ENCODE measurements around the gene REXO1. TPM values are rescaled to one million over a fixed set of nuclear protein-coding genes. Genes with fewer than 3 reads are reported as not detected.

REXO1 gene
- total RNA-seq, 3 donors from 2014 or later: 91.5 to 95.0 (median 94.4) TPM

DNA sequence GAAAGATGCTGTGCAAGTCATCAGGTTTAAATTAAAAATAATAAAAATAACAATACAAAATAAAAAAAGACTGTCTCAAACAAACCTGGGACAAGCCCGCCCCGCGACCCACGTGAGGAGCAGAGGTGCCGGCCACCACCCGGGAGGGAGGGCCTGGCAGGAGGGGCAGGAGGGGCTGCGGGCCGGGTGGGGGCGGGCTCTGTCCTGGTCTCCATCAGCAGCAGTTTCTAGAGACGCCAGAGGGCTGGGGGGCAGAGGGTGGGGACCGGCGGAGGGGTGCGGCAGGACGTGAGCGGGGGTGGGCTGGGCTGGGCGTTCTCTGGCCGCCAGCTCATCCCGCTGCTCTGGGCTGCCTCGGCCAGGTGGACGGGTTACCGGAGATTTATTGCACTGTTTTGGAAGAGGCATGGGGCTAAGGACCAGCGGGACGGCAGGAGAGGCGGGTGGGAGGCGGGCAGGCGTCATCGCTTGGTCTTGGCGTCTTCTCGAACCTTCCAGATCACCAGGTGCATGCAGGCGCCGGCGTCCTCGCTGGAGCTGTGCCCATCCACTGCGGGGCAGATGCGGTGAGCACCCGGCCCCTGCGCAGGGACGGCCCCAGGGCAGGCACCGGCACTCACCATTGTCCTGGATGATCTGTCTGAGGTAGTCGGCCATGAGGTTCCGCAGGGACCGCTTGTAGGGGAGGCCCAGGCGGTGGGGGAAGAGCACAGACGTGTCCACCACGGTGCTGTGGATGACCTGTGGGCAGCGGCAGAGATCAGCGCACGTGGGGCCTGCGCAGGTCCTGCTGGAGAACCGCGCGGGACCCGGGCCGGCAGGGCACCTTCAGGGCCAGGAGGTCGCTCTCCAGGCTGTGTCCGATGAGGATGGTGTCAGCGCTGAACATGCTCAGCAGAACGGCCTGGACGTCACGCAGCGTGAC lies 32.4 kb downstream of the REXO1 start:
- H3K4me3 Mint-ChIP-seq: no peak overlapping the region
- DNase-seq (no peak), ATAC-seq (no peak)
- peaks cover 13% of the 10 kb centered on the region for H3K4me1 Mint-ChIP-seq (ENCODE audit: low read depth)
- H3K27me3 Mint-ChIP-seq (ENCODE audit: low read depth): no peaks in the 10 kb centered on the region
- peaks cover 8% of the 10 kb centered on the region for H3K36me3 Mint-ChIP-seq (ENCODE audit: insufficient read depth)
- H3K9me3 Mint-ChIP-seq: no peaks in the 10 kb centered on the region

DNA sequence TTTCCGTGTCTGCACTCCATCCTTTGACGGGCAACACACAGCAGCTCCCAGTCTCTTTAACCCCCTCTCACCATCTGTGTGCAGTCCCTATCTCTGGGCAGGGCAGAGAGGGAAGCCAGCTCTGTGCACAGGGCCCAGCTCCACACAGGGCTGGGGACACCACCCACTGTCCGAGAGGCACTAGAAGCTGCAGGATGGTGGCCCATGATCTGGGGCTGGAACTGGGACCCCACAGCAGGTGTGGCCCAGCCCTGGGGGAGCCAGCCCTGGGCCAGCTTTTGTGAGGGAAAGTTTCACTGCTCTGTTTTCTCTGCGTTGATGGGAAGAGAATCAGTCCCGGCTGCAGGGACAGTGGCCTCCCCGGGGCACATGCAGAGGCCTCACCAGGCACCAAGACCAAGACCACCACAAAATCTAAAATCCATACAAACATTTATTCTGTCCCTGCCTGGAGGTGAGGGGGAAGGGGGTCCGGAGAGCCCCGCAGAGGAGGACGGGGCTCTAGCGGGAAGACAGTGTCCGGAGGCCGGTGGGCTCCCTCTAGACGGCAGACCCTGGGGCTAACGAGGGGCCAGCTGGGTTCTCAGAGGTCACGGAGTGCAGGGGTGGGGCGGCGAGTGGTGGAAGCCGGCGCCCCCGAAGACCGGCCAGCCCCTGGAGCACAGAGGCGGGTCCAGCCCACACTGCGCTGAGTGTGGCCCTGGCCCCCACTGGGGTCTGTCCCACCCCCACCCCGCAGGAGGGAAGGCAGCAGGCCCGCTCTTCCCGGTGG lies 33.3 kb downstream of the REXO1 start:
- ATAC-seq (no peak), DNase-seq (no peak)
- Mint-ChIP-seq H3K27me3 (ENCODE audit: low read depth) (no peaks in the 10 kb centered on the region), H3K36me3 (ENCODE audit: insufficient read depth) (peaks cover 3% of the 10 kb centered on the region), H3K4me1 (ENCODE audit: low read depth) (peaks cover 13% of the 10 kb centered on the region), H3K4me3 (no peak overlapping the region), H3K9me3 (no peaks in the 10 kb centered on the region)

DNA sequence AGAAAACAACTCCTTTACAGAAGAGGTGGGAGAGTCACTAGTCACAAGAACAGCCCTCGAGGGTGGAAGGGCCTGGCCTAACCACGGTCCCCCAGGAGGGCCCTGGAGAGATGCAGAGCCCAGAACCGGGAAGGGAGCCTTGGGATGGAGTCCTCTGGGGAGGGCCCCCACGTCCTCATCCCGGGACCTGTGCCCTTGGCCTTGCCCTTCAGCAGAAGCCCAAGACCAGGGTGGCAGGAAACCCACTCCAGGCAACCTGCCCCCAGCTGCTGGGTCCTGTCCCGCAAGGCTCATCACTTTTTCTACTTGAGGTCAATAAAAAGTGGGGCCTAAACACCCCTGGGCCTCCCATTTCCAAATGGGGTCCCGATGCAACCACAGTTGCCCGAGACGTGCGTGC lies 33.9 kb downstream of the REXO1 start:
- peaks cover 13% of the 10 kb centered on the region for H3K4me1 Mint-ChIP-seq (ENCODE audit: low read depth)
- ATAC-seq: no peak
- no peak overlapping the region for H3K4me3 Mint-ChIP-seq
- peaks cover 3% of the 10 kb centered on the region for H3K36me3 Mint-ChIP-seq (ENCODE audit: insufficient read depth)
- H3K9me3 Mint-ChIP-seq: no peaks in the 10 kb centered on the region
- DNase-seq: no peak
- no peaks in the 10 kb centered on the region for H3K27me3 Mint-ChIP-seq (ENCODE audit: low read depth)

DNA sequence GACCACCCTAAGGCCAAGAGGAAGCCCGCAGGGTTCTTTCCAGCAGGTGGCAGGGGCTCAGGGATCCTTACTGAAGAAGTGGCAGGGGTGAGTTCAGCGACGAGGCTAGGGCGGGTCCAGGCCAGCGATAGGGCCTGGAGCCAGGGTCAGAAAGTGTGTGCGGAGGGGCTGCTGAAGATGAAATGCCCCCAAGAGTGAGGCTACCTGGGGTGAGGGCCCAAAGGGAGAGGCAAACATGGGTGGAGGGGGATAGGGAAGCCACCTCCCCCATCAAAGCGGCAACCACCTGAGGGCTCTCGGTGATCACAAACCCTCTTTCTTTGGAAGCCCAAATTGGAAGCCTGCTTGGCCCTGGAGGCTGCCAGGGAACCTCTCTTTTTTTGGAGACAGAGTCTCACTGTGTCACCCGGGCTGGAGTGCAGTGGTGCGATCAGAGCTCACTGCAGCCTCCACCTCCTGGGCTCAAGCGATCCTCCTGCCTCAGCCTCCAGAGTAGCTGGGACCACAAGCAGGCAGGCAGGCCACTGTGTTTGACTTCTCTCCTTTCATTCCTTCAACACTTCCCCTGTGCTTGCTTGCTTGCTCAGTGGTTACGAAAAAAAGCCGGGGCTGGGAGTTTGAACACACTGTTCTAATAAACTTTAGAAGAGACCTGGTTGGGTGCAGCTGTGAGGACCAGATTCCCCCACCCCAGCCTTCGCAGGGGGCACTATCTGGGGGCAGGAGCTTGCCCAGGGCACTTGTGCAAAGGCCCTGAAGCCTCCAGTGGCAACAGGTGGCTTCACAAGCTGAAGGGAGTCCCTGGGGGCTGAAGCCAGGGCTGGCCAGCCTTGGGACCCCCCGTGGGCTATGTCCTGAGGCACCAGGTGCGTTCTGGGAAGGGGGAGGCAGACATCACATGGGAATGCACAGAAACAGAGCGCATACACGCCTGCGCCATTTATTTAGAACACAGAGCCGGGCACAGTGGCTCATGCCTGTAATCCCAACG lies 34.8 kb downstream of the REXO1 start:
- no peaks in the 10 kb centered on the region for H3K9me3 Mint-ChIP-seq
- no peak for DNase-seq
- no peak for ATAC-seq
- H3K27me3 Mint-ChIP-seq (ENCODE audit: low read depth): no peaks in the 10 kb centered on the region
- H3K4me1 Mint-ChIP-seq (ENCODE audit: low read depth): peaks cover 13% of the 10 kb centered on the region
- H3K36me3 Mint-ChIP-seq (ENCODE audit: insufficient read depth): peaks cover 3% of the 10 kb centered on the region
- H3K4me3 Mint-ChIP-seq: peak overlapping the region; percentile 88

DNA sequence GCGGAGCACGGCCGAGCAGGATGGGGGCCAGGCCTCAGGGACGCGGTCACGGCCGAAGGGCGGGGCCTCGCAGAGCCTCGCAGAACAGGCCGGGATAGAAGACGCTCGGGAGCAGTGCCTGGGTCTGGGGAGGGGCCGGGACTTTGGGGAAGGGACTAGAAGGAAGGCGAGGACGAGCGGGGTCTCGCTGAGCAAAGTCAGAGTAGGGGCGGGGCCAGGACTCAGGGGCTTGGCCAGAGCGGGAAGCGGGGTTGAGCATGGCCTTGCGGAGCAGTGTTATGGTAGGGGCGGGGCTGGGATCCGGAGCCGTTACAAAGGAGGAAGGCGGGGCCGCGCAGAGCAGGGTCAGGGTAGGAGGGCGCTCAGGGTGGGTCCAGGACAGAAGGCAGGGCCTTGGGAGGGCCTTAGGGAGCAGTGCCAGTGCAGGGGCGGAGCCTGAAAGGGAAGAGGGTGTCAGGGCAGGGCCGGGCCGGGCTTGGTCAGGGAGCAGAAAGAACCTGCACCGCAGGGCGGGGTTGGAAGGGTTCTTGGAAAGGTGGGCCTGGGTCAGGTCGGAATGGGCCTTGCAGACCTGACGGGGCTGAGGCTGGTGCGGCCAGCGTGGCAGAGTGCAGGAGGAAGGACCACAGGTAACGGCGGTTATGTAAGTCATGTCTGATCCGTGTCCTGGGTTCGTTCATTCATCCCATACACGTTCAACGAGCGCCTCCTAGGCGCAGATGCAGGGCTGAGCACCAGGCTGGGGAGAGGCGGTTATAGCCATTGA lies 35.7 kb downstream of the REXO1 start:
- H3K4me3 Mint-ChIP-seq: peak overlapping the region; percentile 88
- peak; percentile 81 to 84 for ATAC-seq
- H3K36me3 Mint-ChIP-seq (ENCODE audit: insufficient read depth): peaks cover 3% of the 10 kb centered on the region

DNA sequence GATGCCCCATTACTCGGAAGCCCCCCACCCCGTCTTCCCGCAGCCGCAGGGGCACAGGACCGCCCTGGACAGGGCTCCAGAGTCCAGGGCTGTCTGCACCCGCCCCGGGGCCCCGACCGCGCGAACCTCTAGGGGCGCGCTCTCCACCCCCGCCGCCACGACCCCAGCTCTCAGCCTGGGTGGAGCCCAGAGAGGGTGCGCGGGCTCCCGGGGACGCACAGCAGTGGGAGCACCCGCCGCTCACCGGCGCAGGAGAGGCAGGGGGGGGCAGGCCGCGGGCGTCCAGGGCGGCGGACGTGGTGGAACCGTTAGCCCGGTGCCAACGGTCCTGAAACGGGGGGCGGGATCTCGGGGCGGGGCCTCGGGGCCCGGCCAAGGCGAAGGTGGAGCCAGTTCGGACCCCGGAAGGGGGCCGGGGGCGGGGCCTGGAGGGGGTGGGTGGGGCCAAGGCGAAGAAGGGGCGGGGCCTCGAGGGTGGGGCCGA lies 36.3 kb downstream of the REXO1 start, which contains the start of gene ATP8B3:
ATP8B3 (minus strand) TSS at position 335 of the 484 bp plus-strand sequence. CDS start 540 bp downstream, outside the sequence.
- H3K4me3 Mint-ChIP-seq: peak within 1 kb of the TSS; percentile 88
- peak; percentile 56 for DNase-seq
- H3K9me3 Mint-ChIP-seq: no peaks in the 10 kb centered on the region
- no peaks in the 10 kb centered on the region for H3K27me3 Mint-ChIP-seq (ENCODE audit: low read depth)
- peaks cover 13% of the 10 kb centered on the region for H3K4me1 Mint-ChIP-seq (ENCODE audit: low read depth)
- peak; percentile 16 to 39 for ATAC-seq
- H3K36me3 Mint-ChIP-seq (ENCODE audit: insufficient read depth): peaks cover 3% of the 10 kb centered on the region

More for the DNA sequence above, 35.7 kb downstream of the REXO1 start:
- Mint-ChIP-seq H3K4me1 (ENCODE audit: low read depth) (peaks cover 13% of the 10 kb centered on the region), H3K27me3 (ENCODE audit: low read depth) (no peaks in the 10 kb centered on the region), H3K9me3 (no peaks in the 10 kb centered on the region)
- peak; percentile 67 for DNase-seq

DNA sequence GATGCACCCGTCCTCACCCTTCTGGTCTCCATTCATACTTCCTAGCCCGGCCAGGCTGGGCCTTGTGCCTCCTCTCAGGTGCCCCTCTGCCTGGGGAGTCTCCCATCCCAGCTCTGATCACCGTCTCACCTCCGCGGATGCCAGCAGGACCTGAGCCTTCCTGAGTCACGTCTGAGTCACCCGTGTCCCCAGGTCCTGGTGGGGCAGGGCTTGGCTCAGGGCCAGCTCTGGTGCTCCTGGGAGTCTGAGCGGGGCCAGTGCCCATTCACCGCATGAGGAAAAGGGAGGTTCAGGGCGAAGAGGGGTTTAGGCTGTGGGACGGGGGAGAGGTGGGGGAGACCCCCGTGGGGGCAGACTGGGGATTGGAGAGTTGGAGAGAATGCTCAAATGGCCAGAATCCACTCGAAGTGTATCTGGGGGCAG lies 36.8 kb downstream of the REXO1 start:
- Mint-ChIP-seq H3K36me3 (ENCODE audit: insufficient read depth) (peaks cover 3% of the 10 kb centered on the region), H3K27me3 (ENCODE audit: low read depth) (no peaks in the 10 kb centered on the region), H3K4me3 (peak overlapping the region; percentile 73), H3K4me1 (ENCODE audit: low read depth) (peaks cover 13% of the 10 kb centered on the region), H3K9me3 (no peaks in the 10 kb centered on the region)
- DNase-seq: peak; percentile 55
- peak; percentile 9 to 11 for ATAC-seq

DNA sequence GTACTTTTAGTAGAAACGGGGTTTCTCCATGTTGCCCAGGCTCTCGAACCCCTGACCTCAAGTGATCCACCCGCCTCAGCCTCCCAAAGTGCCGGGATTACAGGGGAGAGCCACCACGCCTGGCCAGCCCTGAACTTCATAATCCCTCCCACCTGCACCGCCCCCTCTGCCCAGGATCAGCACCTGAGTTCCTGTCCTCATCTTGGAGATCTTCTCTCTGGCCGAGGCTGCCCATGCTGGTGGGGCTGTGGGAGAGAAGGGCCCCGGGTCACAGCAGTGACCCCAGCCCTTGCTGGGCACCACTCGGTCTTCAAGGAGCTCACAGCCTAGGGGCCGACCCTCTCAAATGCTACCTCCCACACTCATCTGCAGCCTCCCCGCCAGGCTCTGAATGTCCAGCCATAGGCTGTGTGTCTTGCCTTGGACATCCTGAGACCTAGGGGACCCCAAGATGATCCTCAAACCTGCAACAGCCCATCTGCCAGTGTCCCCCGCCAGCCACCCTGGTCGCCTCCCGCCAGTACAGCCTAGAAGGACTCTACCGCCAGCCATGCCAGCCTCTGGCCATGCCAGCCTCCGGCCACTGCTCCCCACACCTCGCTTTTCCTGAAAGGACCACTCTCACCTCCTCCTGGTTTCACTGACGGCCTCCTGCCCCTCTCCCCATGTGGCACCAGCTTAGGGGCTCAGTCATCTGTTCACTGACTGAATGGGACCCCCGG lies 37.7 kb downstream of the REXO1 start:
- ATAC-seq: no peak
- H3K9me3 Mint-ChIP-seq: no peaks in the 10 kb centered on the region
- H3K4me3 Mint-ChIP-seq: peak overlapping the region; percentile 31
- H3K27me3 Mint-ChIP-seq (ENCODE audit: low read depth): no peaks in the 10 kb centered on the region
- no peak for DNase-seq
- H3K36me3 Mint-ChIP-seq (ENCODE audit: insufficient read depth): no peaks in the 10 kb centered on the region
- H3K4me1 Mint-ChIP-seq (ENCODE audit: low read depth): peaks cover 13% of the 10 kb centered on the region

DNA sequence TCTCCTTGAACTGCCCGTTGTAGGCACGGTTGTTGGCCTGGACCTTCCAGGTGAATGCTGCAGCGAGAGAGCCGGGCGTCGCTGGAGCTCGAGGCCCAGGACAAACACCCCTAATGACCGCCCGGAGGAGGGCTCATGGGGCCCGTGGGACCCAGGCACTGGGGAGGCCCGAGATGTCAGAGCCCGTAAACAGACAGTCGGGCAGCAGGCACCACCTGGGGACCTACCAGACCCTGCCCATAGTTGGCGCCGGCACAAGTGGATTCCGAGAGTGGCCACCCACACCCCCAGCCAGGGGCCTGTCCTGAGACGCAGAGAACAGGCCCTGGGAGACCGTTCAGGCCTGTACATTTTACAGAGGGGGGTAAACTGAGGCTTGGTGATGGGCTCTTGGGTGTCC lies 38.6 kb downstream of the REXO1 start:
- Mint-ChIP-seq H3K4me3 (no peak overlapping the region), H3K9me3 (no peaks in the 10 kb centered on the region), H3K4me1 (ENCODE audit: low read depth) (peaks cover 13% of the 10 kb centered on the region), H3K36me3 (ENCODE audit: insufficient read depth) (no peaks in the 10 kb centered on the region), H3K27me3 (ENCODE audit: low read depth) (no peaks in the 10 kb centered on the region)
- ATAC-seq (no peak), DNase-seq (no peak)

DNA sequence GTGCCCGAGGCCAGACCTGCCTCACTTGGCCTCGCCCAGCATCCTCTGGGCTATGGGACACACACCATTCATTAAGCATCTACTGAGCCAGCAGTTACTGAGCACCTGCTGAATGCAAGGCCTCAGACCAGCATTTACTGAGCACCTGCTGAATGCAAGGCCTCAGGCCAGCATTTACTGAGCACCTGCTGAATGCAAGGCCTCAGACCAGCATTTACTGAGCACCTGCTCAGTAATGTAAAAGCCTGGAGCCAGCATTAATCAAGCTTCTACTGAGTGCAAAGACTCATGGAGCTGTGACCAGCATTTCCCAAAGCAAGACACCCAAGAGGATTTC lies 39.9 kb downstream of the REXO1 start:
- ATAC-seq (no peak), DNase-seq (no peak)
- Mint-ChIP-seq H3K36me3 (ENCODE audit: insufficient read depth) (no peaks in the 10 kb centered on the region), H3K27me3 (ENCODE audit: low read depth) (no peaks in the 10 kb centered on the region), H3K9me3 (no peaks in the 10 kb centered on the region), H3K4me1 (ENCODE audit: low read depth) (peaks cover 13% of the 10 kb centered on the region), H3K4me3 (no peak overlapping the region)

DNA sequence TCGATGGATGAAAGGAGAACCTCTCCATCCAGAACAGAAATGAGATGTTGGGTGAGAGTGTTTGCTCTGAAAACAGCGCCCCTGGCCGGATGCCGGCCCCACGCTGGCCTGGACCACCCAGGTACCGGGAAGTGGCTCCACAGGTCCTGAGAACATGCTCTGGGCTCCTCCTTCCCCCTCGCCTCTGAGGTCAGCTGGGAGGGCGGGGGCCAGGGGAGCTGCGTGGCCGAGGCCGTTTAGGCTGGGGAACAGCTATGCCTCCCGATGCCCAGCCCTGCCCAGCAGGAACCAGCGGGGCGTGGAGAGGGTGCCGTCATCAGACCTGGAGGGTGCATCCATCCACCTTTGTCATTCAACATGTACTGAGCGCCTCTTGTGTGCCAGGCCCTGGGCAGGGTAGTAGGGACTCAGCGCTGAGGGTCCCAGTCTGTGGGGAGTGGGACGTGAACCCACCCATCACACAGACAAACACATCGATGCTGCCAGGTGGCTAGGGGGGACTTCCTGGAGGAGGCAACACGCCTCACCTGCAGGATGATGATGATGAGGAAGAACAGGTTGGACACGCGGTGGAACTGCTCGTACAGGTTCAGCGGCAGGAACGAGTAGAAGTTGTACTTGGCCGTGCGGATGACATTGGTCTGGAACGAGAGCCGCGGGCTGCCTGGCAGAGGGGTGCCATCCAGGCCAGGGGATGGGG lies 40.4 kb downstream of the REXO1 start:
- H3K36me3 Mint-ChIP-seq (ENCODE audit: insufficient read depth): no peaks in the 10 kb centered on the region
- H3K4me1 Mint-ChIP-seq (ENCODE audit: low read depth): peaks cover 8% of the 10 kb centered on the region
- no peak overlapping the region for H3K4me3 Mint-ChIP-seq
- no peaks in the 10 kb centered on the region for H3K27me3 Mint-ChIP-seq (ENCODE audit: low read depth)
- no peak for ATAC-seq
- no peaks in the 10 kb centered on the region for H3K9me3 Mint-ChIP-seq
- DNase-seq: no peak

DNA sequence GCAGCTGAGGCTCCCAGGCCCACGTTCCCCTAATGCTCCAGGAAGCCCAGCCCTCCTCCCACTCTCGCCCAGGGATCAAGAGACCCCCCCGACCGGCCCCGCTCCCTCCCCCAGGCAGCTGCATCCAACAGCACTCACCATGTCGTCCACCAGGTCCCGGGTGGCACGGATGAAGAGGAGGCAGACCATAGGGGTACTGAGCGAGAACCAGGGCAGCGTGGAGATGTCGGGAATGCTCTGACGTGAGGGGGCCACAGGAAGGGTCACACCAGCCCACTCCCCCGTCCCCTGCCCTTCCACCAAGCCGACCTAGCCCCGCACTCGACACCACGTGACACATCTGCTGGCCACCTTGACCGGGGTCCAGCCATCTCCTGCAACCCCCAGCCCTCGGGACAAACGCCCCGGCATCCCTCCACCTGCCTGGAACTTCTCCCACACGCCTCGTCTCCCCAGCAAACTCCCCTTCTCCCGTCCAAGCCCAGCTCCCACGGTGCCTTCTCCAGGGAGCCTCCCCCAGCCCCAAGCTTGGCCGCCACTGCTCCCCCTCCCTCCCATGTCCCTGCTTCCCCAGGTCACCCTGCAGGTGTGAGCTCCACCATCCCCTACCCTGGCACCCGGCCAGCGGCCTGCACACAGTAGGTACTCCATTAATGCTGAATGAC lies 41.1 kb downstream of the REXO1 start:
- Mint-ChIP-seq H3K4me1 (ENCODE audit: low read depth) (peaks cover 3% of the 10 kb centered on the region), H3K9me3 (no peaks in the 10 kb centered on the region), H3K27me3 (ENCODE audit: low read depth) (no peaks in the 10 kb centered on the region), H3K4me3 (no peak overlapping the region), H3K36me3 (ENCODE audit: insufficient read depth) (no peaks in the 10 kb centered on the region)
- DNase-seq (no peak), ATAC-seq (no peak)
